HG02970 (cell line): ENCODE measurements around the gene RPP40.

ENCODE experiments used
- ATAC-seq: cut with Tn5 transposase; IDR thresholded peaks from one replicate; pipeline ENCODE4 v1.9.1; 2021; ENCODE audit warnings: mild to moderate bottlenecking, moderate library complexity, moderate number of reproducible peaks; ENCODE audit not compliant: unreplicated experiment, low FRiP score

RPP40 gene

DNA sequence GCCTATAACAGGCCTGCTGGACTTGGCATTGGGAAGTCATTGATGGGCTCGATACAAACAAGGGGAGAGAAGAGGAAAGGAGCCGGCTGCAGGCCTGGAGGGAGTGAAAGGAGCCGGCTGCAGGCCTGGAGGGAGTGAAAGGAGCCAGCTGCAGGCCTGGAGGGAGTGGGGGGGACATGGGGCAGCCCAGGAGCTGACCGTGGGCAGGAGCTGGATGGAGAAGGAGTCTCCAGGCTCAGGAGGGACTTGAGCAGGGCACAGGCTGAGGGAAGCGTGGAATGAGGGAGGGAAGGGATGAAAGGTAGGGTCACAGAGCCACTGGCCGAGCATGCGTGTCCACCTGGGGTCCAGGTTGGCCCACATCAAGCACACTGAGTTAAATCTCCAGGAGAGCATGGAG, 32.0 kb downstream of the RPP40 start:
- ATAC-seq: no peak

GRCh38 chr6:4970739-4971395, 33.0 kb downstream of the RPP40 start:
- ATAC-seq: no peak

DNA sequence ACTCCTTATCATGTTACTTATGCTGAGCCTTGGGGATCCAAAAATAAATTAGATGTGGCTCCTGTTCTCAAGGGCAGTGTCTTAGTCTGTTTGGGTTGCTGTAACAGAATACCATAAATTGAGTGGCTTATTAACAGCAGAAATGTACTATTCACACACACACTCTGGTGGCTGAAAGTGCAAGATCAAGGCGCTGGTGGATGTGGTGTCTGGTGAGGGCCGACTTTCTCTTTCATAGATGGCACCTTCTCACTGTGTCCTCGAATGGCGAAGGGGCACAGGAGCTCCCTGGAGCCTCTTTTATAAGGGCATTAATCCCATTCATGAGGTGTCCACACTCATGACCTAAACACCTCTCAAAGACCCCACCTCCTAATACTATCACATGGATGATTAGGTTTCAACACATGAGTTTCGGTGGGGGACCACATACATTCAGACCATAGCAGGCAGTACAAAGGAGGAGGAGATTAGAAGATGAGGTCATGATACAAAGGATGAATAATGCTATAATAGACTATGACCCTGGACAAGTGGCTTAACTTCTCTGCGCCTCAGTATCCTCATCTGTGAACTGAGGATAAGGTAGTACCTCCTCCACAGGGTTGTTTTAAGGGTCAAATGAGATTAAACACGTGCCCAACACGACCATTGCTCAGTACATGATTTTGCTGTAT, 34.1 kb downstream of the RPP40 start:
- ATAC-seq: no peak

GRCh38 chr6:4967301-4968030, 36.4 kb downstream of the RPP40 start:
- ATAC-seq: no peak

DNA sequence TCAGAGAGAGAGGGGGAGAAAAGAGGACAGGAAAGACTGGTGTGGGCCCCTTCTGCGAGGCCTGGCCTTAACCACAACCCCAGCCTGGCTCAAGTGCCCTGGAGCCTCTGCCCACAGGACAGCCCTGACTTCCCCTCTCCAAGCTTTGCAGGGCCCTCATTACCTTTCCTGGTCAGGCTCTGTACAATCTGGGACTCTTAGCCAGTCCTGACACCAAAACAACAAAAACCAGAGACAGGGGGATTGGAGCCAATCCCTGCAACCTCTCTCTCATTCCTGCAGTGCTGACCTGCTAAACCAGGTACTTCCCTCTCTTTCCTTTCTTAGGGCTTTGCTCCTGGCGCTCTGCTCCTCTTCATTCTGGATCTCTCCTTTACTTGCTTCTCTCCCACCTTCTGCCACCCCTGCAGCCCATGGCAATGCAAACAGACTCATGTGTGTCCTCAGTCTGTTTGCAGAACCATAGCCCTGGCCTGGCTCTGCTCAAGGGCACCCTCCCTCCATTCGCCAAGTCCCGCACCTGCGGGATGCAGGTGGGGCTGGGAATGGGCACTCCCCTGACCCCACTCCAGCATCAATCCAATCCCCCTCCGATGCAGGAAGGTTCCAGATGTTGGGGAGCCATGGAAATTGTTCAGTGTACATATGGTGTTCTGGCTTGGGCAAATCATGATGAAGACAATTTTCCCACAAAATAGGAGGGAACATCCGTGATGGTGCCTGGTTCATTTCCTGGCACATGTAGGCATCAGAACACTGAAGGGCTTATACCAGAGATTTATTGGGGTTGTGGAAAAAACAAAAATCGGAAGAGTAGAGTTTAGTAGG, 38.1 kb downstream of the RPP40 start:
- no peak for ATAC-seq

DNA sequence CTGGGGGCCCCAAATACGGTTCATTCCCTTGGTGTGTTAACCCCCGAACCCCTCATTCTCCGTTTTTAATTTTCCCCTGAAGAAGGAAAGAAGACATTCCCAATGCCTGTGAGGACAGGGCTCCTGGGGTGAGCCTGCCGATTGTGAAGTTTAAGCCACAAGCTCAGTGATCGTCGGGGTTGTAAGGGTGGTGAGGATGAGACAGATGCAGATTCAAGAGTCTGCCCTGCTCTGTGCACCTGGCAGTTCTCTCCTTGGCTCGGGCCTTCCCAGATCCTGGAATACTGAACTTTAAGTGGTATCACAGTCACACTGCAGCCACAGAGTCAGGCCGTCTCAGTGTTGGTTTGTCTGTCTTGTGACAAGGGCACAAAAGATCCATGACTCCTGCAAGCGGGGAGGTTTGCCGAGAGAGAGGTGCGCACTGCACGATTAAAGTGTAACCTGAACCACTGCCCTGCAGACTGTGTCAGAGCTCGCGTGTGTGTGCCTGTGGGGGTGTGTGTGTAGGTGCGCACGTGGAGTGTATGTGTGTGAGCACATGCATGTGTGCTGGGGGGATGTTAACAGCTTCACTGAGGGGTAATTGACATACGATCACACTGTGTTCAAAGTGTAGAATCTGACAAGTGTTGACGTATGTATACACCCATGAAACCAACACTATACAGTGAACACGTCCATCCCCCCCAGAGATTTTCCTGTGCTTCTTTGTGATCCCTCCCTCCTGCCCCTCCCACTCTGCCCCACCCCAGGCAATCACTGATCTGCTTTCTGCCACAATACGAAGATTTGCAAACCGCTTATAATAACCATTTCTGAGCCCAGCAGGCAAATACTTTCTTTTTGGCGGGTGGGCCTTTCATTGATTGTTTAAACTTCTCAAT, 38.9 kb downstream of the RPP40 start:
- no peak for ATAC-seq

DNA sequence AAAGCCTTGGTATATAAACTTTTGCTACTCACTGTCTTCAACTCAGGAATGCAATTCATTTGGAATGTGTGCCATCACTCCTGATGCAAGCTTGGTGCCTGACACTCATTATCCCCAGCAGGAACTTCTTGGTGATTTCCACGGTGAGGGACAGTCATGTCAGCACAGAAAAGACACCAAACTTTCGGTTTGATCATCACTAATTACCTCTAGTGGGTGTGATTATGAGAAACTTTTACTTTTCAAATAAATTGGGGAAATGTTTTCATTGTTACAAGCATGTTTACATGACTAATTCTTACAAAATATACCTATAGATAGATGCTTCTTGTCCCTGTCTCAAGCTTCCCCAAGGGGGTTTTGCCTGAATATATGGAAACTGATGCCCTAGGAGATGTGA, 40.9 kb downstream of the RPP40 start:
- ATAC-seq: no peak

DNA sequence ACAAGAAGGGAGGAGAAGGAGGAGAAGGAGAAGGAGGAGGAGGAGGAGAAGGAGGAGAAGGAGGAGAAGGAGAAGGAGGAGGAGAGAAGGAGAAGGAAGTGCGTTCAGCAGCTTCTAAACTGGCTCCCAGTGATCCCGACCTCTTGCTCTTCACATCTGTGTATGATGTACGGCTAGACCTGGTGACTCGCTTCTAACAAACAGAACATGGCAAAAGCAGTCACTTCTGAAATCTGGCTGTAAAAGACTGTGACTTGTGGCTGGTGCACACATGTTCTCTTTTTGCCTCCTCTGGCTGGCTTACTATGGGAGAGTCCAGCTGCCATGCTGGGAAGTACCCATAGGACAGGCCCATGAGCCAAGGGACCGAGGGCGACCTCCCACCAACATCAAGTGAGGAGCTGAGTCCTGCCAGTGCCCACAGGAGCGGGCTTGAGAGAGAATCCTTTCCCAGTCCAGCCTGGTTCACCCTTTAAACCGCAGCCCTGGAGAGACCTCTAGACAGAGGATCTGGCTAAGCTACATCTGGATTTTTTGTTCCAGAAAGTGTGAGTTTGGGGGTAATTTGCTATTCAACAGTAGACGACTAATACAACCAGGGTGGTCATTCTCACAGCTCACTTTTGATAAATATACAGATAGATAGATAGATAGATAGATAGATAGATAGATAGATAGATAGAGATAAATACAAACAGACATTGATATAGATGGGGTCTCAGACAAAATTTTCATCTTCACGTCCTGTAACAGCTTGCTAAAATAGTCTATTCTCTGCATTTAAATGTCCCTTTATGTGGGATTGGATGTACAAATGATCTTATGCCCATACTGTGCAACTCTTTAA, 42.3 kb downstream of the RPP40 start:
- no peak for ATAC-seq

DNA sequence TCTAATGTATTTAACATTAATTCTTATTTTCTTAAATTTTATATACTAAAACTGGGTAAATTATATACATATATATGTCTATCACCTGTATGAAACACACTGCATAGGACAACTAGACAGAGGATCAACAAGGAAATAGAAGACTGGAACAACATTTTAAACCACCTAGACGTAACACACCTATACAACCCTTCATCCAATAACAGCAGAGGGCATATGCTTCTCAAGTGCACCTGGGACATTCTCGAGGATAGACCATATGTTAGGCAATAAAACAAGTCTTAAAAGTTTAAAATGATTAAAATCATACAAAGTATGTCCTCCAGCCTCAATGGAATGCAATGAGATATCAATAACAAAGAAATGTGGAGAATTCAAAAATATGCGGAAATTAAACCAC, 45.2 kb downstream of the RPP40 start:
- no peak for ATAC-seq

- ATAC-seq: no peak
These were observed 46.2 kb downstream of the RPP40 start for GRCh38 chr6:4957521-4958231.

- no peak for ATAC-seq
These were observed 47.2 kb downstream of the RPP40 start for GRCh38 chr6:4956625-4957024.

DNA sequence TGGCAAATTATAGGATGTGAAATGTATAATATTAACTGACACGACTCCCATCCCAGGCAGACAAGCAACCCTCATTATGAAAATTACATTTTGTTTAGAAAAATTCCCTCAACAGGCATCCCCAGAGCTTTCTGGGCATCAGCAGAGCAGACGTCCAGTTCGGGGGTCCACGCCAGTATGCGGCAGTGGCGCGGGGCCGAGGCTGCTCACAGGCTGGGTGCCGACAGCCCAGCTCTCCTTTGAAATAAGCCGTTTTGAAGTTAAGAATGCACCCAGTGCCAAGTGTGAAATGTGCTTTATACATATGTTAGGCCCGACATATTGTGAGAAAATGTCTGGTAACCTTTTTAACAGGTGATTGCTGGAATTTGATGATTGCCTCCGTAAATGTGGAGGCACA, 50.4 kb downstream of the RPP40 start:
- ATAC-seq: no peak

DNA sequence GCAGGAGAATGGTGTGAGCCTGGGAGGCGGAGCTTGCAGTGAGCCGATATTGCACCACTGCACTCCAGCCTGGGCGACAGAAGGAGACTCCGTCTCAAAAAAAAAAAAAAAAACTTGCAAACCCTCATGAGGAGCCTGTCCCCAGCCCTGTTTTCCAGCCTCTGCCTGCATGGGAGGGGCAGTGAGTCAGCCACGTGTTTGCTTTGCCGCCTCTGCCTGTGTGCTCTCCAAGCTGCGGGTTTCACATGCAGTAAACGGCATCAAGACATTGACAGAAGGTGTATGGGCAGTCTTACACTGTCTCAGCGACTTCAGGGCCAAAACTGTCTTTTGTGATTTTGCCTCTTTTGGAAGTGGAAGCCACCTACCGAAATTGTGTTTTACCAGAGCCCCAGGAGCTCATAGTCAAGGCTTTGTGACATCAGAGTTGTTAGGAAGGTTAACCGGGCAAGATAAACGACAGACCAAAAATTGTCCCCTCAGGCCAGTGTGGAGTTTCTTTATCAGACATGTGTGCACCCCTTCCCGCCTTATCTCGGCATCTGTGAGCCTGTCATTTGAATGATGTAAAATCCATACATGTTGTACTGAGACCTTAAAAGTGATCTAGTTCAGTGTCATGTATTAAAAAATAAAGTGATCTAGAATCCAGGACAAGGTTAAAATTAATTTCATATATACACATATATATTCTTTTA, 52.9 kb downstream of the RPP40 start:
- no peak for ATAC-seq

GRCh38 chr6:4950076-4950475, 53.8 kb downstream of the RPP40 start:
- ATAC-seq: no peak

- no peak for ATAC-seq
These were observed 54.9 kb downstream of the RPP40 start for GRCh38 chr6:4948781-4949450.

GRCh38 chr6:4947716-4948115, 56.1 kb downstream of the RPP40 start:
- no peak for ATAC-seq

DNA sequence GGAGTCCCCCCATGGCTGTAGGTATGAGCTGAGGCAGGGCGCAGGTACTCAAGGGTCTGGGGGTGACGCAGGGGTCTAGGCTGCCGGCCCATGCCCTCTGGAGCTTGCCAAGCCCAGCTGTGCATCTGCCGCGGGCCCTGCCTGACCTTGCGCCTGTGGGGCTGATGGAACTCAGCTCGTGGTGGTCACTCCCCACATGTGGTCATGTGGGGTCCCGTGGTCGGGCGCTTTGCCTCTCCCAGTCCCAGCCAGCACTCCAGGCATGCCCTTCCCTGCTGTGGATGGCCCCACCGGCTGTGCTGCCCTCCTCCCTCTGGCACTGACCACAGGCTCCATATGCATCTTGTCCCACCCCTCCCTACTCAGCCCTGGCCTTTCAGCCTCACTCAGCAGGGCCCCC, 57.3 kb downstream of the RPP40 start:
- no peak for ATAC-seq
